OCI-LY7 (cell line): Measurements from ENCODE around the gene TSPAN17. TPM values are rescaled to one million over a fixed set of nuclear protein-coding genes. Genes with fewer than 3 reads are reported as not detected.

Experiments used
- BruUV-seq: library from RNA; stranded (reverse); fragments of 400-500 nt; replicated peaks from 2 replicates; lab custom pipeline; 2021; lab: Mats Ljungman, UMichigan
- CTCF ChIA-PET: fragments of 300-600 bp; sonication (Branson Sonifier 250); formaldehyde crosslinking; loops from one replicate; lab custom pipeline; 2022; ENCODE audit warnings: antibody characterized with exemption; ENCODE audit not compliant: unreplicated experiment; lab: Charles Lee
- POLR2A ChIA-PET: fragments of 300-600 bp; sonication (Branson Sonifier 250); formaldehyde crosslinking; loops from one replicate; lab custom pipeline; 2022; ENCODE audit warnings: antibody characterized with exemption; lab: Charles Lee
- DNase-seq: peaks from one replicate; pipeline ENCODE4 v3.0.0-alpha.2; 2015; ENCODE audit warnings: low spot score
- H2AFZ ChIP-seq: fragments of 200-600 bp; sonication (generic), shearing (Covaris generic); 2 replicates; pipeline ENCODE4 v1.6.1; 2014; ENCODE audit warnings: mild to moderate bottlenecking, antibody characterized with exemption, low read length, moderate library complexity
- H3K27ac ChIP-seq: fragments of 200-600 bp; sonication (generic); 2 replicates; pipeline ENCODE4 v1.5.1; 2014; ENCODE audit warnings: mixed run types, low read depth, mild to moderate bottlenecking, moderate library complexity, low read length, inconsistent platforms; ENCODE audit not compliant: poor library complexity, severe bottlenecking
- H3K36me3 ChIP-seq: fragments of 200-600 bp; sonication (generic); 2 replicates; pipeline ENCODE4 v1.6.1; 2014; ENCODE audit warnings: mild to moderate bottlenecking, antibody characterized with exemption, low read length, moderate library complexity, mixed read lengths; ENCODE audit not compliant: insufficient read depth
- H3K4me1 ChIP-seq: fragments of 200-600 bp; sonication (generic); 2 replicates; pipeline ENCODE4 v1.5.1; 2014; ENCODE audit warnings: mild to moderate bottlenecking, low read length; ENCODE audit not compliant: insufficient read depth, poor library complexity, severe bottlenecking
- H3K4me2 ChIP-seq: fragments of 200-600 bp; sonication (generic); 2 replicates; pipeline ENCODE4 v1.6.1; 2014; ENCODE audit warnings: mild to moderate bottlenecking, low read length
- H3K4me3 ChIP-seq: fragments of 200-600 bp; sonication (generic); 2 replicates; pipeline ENCODE4 v1.5.1; 2014; ENCODE audit warnings: mild to moderate bottlenecking, low read depth, low read length; ENCODE audit not compliant: poor library complexity, severe bottlenecking
- H3K79me2 ChIP-seq: fragments of 200-600 bp; sonication (generic); 2 replicates; pipeline ENCODE4 v1.6.1; 2016; ENCODE audit warnings: low read depth, mild to moderate bottlenecking, low read length, moderate library complexity, mixed read lengths; ENCODE audit not compliant: insufficient read depth
- H3K9me2 ChIP-seq: fragments of 200-600 bp; sonication (generic); 2 replicates; pipeline ENCODE4 v1.6.1; 2016; ENCODE audit warnings: mild to moderate bottlenecking, low read length, mixed read lengths; ENCODE audit not compliant: insufficient read depth
- H3K9me3 ChIP-seq: fragments of 200-600 bp; sonication (generic); 2 replicates; pipeline ENCODE4 v1.6.1; 2014; ENCODE audit warnings: mild to moderate bottlenecking, mixed run types, low read length, mixed read lengths
- H4K20me1 ChIP-seq: fragments of 200-600 bp; sonication (generic); 2 replicates; pipeline ENCODE4 v1.6.1; 2014; ENCODE audit warnings: mild to moderate bottlenecking, antibody characterized with exemption, low read length, moderate library complexity, mixed read lengths; ENCODE audit not compliant: insufficient read depth
- CTCF ChIP-seq: fragments of 200-600 bp; sonication (generic); conservative IDR thresholded peaks from 2 replicates; pipeline ENCODE4 v1.5.1; 2014; ENCODE audit warnings: mild to moderate bottlenecking, antibody characterized with exemption, low read length, moderate library complexity, mixed read lengths
- EZH2phosphoT487 ChIP-seq: fragments of 200-600 bp; sonication (generic); IDR thresholded peaks from 2 replicates; pipeline ENCODE4 v1.6.1; 2018; ENCODE audit warnings: low read depth, borderline replicate concordance, mild to moderate bottlenecking, mixed run types, antibody characterized with exemption, low read length, moderate library complexity, mixed read lengths
- intact Hi-C: fragments of 100-400 bp; cut with micrococcal nuclease; formaldehyde crosslinking; loops from one replicate; pipeline ENCODE4 v1.10.0; 2022; ENCODE audit not compliant: unreplicated experiment
- total RNA-seq, 2 experiments: library from RNA; depleted of rRNA in 1 of 2; stranded (reverse); fragments of >200 nt in 1 of 2; shearing (Covaris generic) in 1 of 2; gene quantifications; 2 replicates each; pipeline ENCODE4 v1.2.3, GENCODE V29; 2014 to 2022

TSPAN17 gene
- total RNA-seq, 2 experiments from 2014 or later: 9.3 to 23.3 TPM

GRCh38 chr5:176671890-176672747, 24.8 kb downstream of the TSPAN17 start:
- H3K79me2 ChIP-seq: no peaks in the 10 kb centered on the region
- no peaks in the 10 kb centered on the region for H4K20me1 ChIP-seq
- H3K4me1 ChIP-seq: no peaks in the 10 kb centered on the region
- no TSS peak for BruUV-seq
- intact Hi-C loops: no loop called here
- DNase-seq: no peak
- H3K4me3 ChIP-seq: no peak overlapping the region
- H3K9me2 ChIP-seq: no peaks in the 10 kb centered on the region
- no peak overlapping the region for H3K4me2 ChIP-seq
- no peak for TF ChIP-seq EZH2phosphoT487
- no peak for TF ChIP-seq CTCF
- H3K27ac ChIP-seq: no peak overlapping the region
- H3K36me3 ChIP-seq: no peaks in the 10 kb centered on the region
- ChIA-PET POLR2A (interaction anchor here (0.6 kb wide), 1 partner anchor 868 kb away, joined by 7 read pairs; no protein-coding TSS in a partner anchor), CTCF (no interaction called here)
- H3K9me3 ChIP-seq: no peaks in the 10 kb centered on the region
- no peak overlapping the region for H2AFZ ChIP-seq

GRCh38 chr5:176673651-176674583, 26.6 kb downstream of the TSPAN17 start:
- ChIA-PET CTCF (no interaction called here), POLR2A (no interaction called here)
- Histone ChIP-seq H3K79me2 (no peaks in the 10 kb centered on the region), H3K4me2 (no peak overlapping the region), H3K36me3 (no peaks in the 10 kb centered on the region), H4K20me1 (no peaks in the 10 kb centered on the region), H3K4me1 (no peaks in the 10 kb centered on the region), H3K4me3 (no peak overlapping the region), H3K9me3 (no peaks in the 10 kb centered on the region), H3K9me2 (no peaks in the 10 kb centered on the region), H3K27ac (no peak overlapping the region), H2AFZ (no peak overlapping the region)
- DNase-seq: no peak
- no peak for TF ChIP-seq EZH2phosphoT487
- no peak for TF ChIP-seq CTCF
- intact Hi-C loops: no loop called here
- BruUV-seq: no TSS peak
